PFSK-1 (cell line): ENCODE results near the gene RSAD1.

Experiments
- POLR2AphosphoS5 ChIP-seq: IDR thresholded peaks from 2 replicates; pipeline ENCODE4 v1.6.1; 2012; ENCODE audit warnings: low read depth, mild to moderate bottlenecking, control low read depth, low read length, moderate library complexity
- REST ChIP-seq, 2 experiments: IDR thresholded peaks; 2 replicates each; pipeline versions ENCODE4 v1.6.1 to v1.8.0; 2011 to 2012; ENCODE audit warnings: low read depth in 2 of 2, low read length in 2 of 2, control low read depth in 1 of 2, inconsistent platforms in 1 of 2, mild to moderate bottlenecking in 1 of 2, moderate library complexity in 1 of 2; ENCODE audit not compliant: insufficient read depth in 1 of 2
- TAF1 ChIP-seq: IDR thresholded peaks from 2 replicates; pipeline ENCODE4 v1.6.1; 2012; ENCODE audit warnings: low read length, control low read depth, borderline replicate concordance; ENCODE audit not compliant: insufficient read depth

- no peak for TF ChIP-seq POLR2AphosphoS5
- TF ChIP-seq REST (IDR thresholded peaks at IDR 0.05; ENCODE audit: insufficient read depth in 1 of 2, low read depth in 2 of 2, low read length in 2 of 2), result no peak
- no peak for TF ChIP-seq TAF1
Measured at GRCh38 chr17:50534222-50534978, 55.7 kb downstream of the RSAD1 start.
